ENCODE measurements around the gene UNC80. TPM values are rescaled to one million over a fixed set of nuclear protein-coding genes. Genes with fewer than 3 reads are reported as not detected.
A peak's percentile ranks its signal among the peaks of the same experiment; 100 is the strongest.
"Not testable (repeated sequence)": the region's sequence is repeated elsewhere in the genome, so short reads cannot be mapped to it uniquely, and the experiment has no call there.

The UNC80 gene
- 1 to 10 TPM; 1.3 to 1.7 (median 1.3) TPM for polyA plus RNA-seq (ENCODE audit: insufficient read length in 3 of 3)

DNA sequence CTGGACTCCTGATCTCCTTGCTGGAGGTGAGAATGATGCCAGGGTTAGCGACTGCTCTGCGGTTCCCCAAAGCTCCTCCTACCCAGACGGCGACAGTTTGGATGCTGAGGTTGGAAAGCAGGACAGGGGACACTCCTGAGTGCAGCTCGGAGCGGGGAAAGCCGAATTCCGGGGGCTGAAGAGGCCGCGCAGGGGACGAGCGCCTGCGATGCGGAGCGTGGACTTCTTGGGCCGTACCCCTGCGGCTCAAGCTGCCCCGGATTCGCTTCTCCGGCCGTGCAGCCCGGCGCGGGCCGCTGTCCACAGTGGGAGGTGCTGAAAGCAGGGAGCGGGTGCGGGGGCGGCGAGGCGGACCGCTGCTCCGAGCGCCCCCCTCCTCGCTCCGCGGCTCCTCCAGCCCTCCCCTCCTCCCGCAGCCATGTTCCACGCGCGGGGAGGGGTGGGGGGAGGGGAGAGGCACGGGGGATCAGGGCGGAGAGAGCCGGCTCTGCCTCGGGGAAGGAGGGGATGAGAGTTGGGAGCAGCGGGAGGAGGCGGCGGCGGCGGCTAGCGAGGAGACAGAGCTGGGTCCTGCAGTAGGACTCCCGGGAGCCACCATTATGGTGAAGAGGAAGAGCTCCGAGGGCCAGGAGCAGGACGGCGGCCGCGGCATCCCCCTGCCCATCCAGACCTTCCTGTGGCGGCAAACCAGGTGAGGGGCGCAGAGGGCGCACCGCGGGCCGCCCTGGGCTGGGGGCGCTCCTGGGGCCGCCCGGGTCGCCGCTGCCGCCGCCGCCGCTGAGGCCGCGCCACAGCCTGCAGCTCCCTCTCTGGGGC is at the start of gene UNC80:
TSS of gene UNC80 (plus strand) at position 359 of the 816 bp plus-strand sequence. CDS start at position 600, 241 bp downstream.
- DNase-seq (ENCODE audit: low read depth in 3 of 3, low spot score in 2 of 3): peak; percentile 52 to 80 (median 76)

- no peak for DNase-seq (ENCODE audit: low read depth in 3 of 3, low spot score in 2 of 3)
Measured at GRCh38 chr2:209726311-209726710, 45.3 kb upstream of the UNC80 start.

DNA sequence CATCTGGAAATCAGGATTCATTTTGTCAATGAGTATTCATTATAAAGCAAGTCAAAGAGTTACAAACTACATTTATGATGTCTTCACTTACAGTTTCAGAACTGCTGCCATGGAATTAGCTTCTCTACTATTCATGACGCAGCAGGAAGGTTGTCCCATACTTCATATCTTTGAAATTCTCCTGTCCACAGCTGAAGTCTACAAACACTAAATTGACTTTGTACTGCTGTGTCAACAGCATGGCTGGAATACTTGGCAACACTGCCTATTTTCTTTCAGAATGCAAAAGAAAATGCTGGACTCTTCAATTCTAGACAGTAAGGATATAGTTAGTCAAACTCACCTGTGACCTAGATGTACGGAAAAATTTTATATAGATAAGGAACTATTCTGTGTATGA is 44.6 kb upstream of the UNC80 start:
- DNase-seq (ENCODE audit: low read depth in 3 of 3, low spot score in 2 of 3): no peak

GRCh38 chr2:209734805-209735204 is 36.8 kb upstream of the UNC80 start:
- DNase-seq (ENCODE audit: low read depth in 3 of 3, low spot score in 2 of 3): no peak

GRCh38 chr2:209741953-209742352 is 29.7 kb upstream of the UNC80 start:
- DNase-seq (ENCODE audit: low read depth in 3 of 3, low spot score in 2 of 3): no peak

- DNase-seq (ENCODE audit: low read depth in 3 of 3, low spot score in 2 of 3): no peak
Measured at GRCh38 chr2:209753020-209753419, 18.6 kb upstream of the UNC80 start.

GRCh38 chr2:209757163-209757562 is 14.5 kb upstream of the UNC80 start:
- DNase-seq (ENCODE audit: low read depth in 3 of 3, low spot score in 2 of 3): no peak

DNA sequence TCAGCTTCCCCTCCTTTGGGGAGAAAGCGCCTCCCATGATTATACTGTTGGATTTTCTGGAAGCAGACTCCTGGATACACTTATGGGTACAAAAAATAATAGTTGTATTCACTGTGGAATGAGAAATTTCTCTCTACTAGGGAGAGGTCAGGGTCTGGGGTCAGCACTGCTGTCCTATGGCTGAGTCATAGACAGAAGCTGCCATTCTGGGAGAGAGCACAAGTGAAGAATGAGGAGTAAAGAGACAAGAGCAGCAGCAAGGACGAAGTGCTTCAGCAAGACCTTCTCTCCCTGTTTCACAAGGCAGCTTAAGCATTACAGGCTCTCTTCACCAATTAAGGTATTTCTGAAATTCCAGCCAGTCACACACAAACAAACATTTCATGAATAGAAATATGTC is 10.1 kb upstream of the UNC80 start:
- DNase-seq (ENCODE audit: low read depth in 3 of 3, low spot score in 2 of 3): no peak

DNA sequence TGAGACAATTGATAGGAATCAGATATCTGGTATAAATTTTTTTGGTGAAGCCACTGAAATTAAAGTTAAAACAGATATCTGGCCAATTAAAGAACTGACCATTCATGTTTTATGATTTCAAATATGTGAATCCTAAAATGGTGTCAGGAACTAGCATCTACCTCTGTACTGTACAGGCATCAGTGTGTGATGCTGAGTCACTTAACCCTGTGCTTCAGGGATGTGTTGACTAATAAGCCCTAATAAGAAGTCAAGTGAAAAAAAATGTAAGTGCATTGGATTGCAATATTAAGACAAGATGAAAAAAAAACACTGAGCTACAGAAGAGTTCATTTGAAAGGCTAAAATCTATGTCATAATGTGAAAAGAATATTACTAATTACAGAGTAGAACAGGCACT is 9.1 kb upstream of the UNC80 start:
- DNase-seq (ENCODE audit: low read depth in 3 of 3, low spot score in 2 of 3): no peak

GRCh38 chr2:209763106-209763505 is 8.5 kb upstream of the UNC80 start:
- no peak for DNase-seq (ENCODE audit: low read depth in 3 of 3, low spot score in 2 of 3)

DNA sequence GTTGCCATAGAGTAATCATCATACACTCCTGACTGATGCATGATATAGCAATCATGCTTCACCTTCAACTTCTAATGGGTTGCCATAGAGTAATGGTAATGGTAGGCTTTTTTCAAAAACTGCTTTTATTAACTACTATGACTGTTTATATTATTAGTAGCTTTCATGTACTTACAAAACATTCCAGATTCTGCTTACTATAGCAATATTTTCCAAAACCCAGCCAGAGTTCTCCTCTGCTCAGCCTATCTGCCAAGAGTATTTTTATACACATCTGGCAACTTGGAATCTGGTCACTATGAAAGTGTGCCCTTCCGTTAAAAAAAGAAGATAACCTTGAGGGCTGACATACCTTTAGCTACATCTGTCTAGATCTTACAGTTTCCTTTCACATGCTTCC is 5.0 kb upstream of the UNC80 start:
- no peak for DNase-seq (ENCODE audit: low read depth in 3 of 3, low spot score in 2 of 3)

GRCh38 chr2:209767316-209767715 is 4.3 kb upstream of the UNC80 start:
- no peak for DNase-seq (ENCODE audit: low read depth in 3 of 3, low spot score in 2 of 3)

DNA sequence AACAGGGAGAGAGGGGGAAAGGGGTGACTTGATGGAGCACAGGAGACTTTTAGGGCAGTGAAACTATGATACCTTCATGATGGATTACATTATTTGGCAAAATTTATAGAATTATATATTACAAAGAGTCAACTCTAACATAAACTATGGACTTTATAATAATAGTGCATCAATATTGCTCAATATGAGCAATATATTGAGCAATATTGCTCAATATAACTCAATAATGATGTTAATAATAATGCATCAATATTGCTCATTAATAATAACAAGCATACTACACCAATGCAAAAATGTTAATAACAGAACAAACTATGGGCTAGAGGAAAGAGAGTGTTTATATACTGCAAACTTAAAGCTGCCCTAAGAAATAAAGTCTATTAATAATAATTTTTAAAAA is 3.1 kb upstream of the UNC80 start:
- DNase-seq (ENCODE audit: low read depth in 3 of 3, low spot score in 2 of 3): no peak

DNA sequence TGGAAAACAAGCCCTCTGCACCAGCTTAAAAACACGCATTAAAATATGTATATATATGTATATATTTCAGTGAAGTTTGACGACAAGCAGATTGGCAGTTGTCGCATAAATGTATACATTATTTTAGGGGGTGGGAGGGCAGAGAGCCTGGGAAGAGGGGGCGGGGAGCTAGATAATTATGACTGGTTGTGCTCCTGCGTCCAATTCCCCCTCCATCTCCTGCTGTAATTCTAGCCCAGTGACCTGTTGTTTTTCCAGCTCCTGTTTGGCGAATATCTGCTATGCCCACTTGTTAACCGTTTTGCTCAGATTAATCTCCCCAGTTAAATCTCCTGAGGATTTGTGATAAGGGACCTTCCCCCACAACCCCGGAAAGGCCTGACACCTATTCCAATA is 656 bp downstream of the UNC80 start:
- DNase-seq (ENCODE audit: low read depth in 3 of 3, low spot score in 2 of 3): no peak

DNA sequence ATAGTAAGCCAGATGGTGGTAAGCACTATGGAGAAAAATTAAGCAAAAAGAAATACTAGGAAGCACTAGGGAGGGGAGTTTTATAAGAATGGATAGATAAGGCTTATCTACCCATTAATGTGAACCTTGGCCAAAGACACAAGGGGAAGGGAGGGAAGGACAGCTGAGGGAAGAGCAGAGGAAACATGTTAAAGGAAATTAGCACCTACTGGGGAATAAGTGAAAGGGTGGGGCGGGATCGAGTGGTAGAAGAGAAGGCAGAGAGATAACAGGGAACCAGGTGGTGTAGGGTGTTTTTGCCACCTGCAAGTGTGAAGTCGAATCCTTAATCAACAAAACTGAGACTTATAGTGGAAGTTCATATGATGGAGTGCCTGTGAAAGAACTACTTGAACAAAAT is 1.7 kb downstream of the UNC80 start:
- DNase-seq (ENCODE audit: low read depth in 3 of 3, low spot score in 2 of 3): no peak

DNA sequence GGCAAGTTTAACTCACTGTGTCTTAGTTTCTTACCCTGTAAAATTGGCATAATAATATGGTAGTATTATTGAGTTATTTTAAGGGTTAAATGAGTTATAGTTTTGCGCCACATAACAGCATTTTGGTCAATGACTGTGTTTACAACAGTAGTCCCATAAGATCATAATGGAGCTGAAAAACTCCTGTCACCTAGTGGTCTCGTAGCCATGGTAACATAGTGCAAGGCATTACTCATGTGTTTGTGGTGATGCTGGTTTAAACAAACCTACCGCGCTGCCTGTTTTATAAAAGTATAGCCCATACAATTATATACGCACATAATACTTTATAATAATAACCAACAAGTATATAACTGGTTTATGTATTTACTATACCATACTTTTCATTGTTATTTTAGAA is 15.8 kb downstream of the UNC80 start:
- no peak for DNase-seq (ENCODE audit: low read depth in 3 of 3, low spot score in 2 of 3)

DNA sequence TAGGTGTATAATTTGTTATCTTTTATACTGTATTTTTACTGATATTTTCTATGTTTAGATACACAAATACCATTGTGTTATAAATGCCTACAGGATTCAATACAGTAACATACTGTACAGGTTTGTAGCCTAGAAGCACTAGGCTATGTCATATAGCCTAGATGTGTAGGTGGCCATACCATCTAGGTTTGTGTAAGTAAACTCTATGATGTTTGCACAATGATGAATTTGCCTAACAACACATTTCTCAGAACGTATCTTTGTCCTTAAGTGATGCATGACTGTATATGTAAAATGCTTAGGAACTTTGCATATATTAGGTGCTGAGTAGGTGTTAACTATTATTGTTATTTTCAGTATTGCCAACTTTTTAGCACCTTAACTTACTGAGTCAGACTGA is 17.3 kb downstream of the UNC80 start:
- no peak for DNase-seq (ENCODE audit: low read depth in 3 of 3, low spot score in 2 of 3)

DNA sequence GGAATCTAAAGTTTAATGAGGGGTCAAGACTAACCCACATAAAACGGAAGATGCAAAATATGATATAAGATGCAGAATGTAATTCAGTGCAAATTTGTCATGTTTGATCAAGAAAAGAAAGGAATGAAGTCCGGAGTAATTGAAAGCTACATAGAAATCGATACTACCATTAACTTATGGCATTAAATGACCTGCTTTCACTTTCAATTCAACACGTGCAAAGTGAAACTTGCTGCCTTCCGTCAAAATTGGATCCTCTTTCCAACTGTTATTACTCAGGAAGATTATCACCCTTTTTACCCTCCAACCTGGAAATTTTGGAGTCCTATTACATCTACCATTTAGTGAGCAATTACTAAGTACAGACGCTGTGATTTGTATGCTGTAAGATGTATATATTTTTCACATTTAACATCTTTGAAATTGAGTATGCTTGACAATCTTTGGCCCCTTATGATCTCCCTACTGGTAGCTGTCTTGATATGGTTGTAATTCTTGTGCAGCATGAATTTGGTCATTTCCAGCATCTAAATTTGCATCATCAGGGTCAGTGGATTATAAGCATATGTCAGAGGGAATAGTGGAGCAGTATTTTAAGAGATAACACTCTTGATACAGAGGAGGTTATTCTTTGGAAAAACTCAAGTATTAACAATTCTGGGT is 18.6 kb downstream of the UNC80 start:
- DNase-seq (ENCODE audit: low read depth in 3 of 3, low spot score in 2 of 3): no peak

DNA sequence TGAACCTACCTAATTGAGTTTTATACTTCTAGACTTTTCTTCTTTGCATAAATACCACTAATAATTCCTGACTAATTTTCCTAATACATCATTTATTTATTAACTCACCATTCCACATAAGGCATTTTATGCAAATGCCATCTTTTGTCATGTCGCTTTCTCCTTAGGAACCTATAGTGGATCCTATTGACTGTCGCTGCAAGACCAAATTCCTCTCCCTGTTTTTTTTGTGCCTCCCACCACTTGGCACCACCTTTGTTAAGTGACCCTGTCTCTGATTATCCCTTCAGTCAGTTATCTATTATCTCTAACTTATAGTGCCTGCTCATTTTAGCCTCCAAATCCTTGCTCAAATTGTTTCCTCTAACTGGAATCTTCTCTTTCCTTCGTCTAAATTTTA is 19.5 kb downstream of the UNC80 start:
- DNase-seq (ENCODE audit: low read depth in 3 of 3, low spot score in 2 of 3): no peak

GRCh38 chr2:209795425-209795824 is 23.8 kb downstream of the UNC80 start:
- DNase-seq (ENCODE audit: low read depth in 3 of 3, low spot score in 2 of 3): not testable (repeated sequence)

DNA sequence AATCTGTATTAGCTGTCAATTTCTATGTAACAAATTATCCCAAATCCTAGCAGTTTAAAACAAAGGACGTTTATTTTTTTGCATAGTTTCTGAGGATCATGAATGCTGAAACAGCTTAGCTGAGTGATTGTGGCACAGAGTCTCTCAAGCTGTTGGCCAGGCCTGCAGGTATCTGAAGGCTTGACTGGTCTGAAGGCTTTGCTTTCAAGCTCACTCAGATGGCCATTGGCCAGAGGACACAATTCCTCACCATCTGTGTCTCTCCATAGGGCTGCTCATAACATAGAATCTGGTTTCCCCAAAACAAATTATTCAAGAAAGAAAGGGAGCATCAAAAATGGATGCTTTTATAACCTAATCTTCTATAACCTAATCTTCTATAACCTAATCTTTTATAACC is 33.7 kb downstream of the UNC80 start:
- DNase-seq (ENCODE audit: low read depth in 3 of 3, low spot score in 2 of 3): no peak

GRCh38 chr2:209806318-209806717 is 34.7 kb downstream of the UNC80 start:
- DNase-seq (ENCODE audit: low read depth in 3 of 3, low spot score in 2 of 3): no peak
